Measurements from ENCODE around the gene UBL3.

The UBL3 gene

GRCh38 chr13:29817604-29818378 lies 32.6 kb downstream of the UBL3 start:
- H3K4me1 ChIP-seq (ENCODE audit: control insufficient read depth in 5 of 5, insufficient read depth in 5 of 5, low read length in 5 of 5) = peaks cover 0 to 26% (median 19%) of the 10 kb centered on the region in 5 donors
- peak overlapping the region in 1 of 5 donors; percentile 20 for H3K9ac ChIP-seq (ENCODE audit: low read length in 5 of 5)
- H3K36me3 ChIP-seq (ENCODE audit: control insufficient read depth in 5 of 5, insufficient read depth in 5 of 5, low read length in 5 of 5) = no peaks in the 10 kb centered on the region
- H3K27ac ChIP-seq (ENCODE audit: low read depth, low read length) = no peak overlapping the region
- no peaks in the 10 kb centered on the region for H3K27me3 ChIP-seq (ENCODE audit: control insufficient read depth in 5 of 5, insufficient read depth in 4 of 5, low read length in 5 of 5)
- no peak overlapping the region for H3K4me3 ChIP-seq (ENCODE audit: low read depth in 1 of 5, low read length in 5 of 5)
- no peaks in the 10 kb centered on the region for H3K9me3 ChIP-seq (ENCODE audit: control insufficient read depth in 5 of 5, low read length in 5 of 5)

DNA sequence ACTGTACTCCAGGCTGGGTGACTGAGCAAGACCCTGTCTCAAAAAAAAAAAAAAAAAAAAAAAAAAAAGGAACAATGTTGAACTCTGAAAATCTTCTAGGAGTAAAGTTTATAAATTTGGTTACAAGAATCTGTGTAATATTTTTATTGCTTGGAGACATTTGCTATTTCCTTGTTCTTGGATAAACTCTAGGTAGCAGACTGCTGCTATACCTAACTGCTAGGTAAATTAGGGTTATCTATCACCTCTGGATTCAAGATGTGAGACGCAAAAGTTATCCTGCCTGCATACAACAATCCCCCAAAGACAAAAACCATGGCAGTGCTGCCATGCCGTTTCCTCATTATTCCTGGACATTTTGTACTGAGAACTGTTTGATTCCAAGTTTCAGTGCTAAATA lies 33.7 kb downstream of the UBL3 start:
- H3K4me3 ChIP-seq (ENCODE audit: low read depth in 1 of 5, low read length in 5 of 5) = no peak overlapping the region
- H3K9me3 ChIP-seq (ENCODE audit: control insufficient read depth in 5 of 5, low read length in 5 of 5) = no peaks in the 10 kb centered on the region
- H3K36me3 ChIP-seq (ENCODE audit: control insufficient read depth in 5 of 5, insufficient read depth in 5 of 5, low read length in 5 of 5) = no peaks in the 10 kb centered on the region
- no peak overlapping the region for H3K9ac ChIP-seq (ENCODE audit: low read length in 5 of 5)
- H3K4me1 ChIP-seq (ENCODE audit: control insufficient read depth in 5 of 5, insufficient read depth in 5 of 5, low read length in 5 of 5) = peaks cover 0 to 26% (median 19%) of the 10 kb centered on the region in 5 donors
- no peak overlapping the region for H3K27ac ChIP-seq (ENCODE audit: low read depth, low read length)
- H3K27me3 ChIP-seq (ENCODE audit: control insufficient read depth in 5 of 5, insufficient read depth in 4 of 5, low read length in 5 of 5) = no peaks in the 10 kb centered on the region

DNA sequence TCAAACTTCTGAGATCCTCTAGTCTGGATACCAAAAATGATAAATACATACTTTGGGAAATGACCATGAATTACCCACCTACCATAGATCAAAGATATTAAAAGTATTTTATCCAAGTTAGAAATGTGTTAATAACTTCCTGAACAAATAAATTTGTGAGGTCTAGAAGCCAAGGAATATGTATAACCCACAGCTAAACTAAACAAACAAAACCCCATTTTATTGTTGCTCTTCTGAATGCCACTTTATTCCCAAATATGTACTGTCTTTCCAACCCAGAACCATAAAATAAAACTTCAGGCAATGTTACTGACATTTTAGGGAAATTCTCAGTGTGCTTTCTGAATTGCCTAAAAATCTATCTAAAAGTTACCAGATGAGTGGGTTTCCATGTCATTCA lies 35.1 kb downstream of the UBL3 start:
- H3K27me3 ChIP-seq (ENCODE audit: control insufficient read depth in 5 of 5, insufficient read depth in 4 of 5, low read length in 5 of 5) = no peaks in the 10 kb centered on the region
- no peak overlapping the region for H3K27ac ChIP-seq (ENCODE audit: low read depth, low read length)
- H3K9me3 ChIP-seq (ENCODE audit: control insufficient read depth in 5 of 5, low read length in 5 of 5) = no peaks in the 10 kb centered on the region
- H3K36me3 ChIP-seq (ENCODE audit: control insufficient read depth in 5 of 5, insufficient read depth in 5 of 5, low read length in 5 of 5) = no peaks in the 10 kb centered on the region
- no peak overlapping the region for H3K9ac ChIP-seq (ENCODE audit: low read length in 5 of 5)
- peaks cover 0 to 33% (median 24%) of the 10 kb centered on the region in 5 donors for H3K4me1 ChIP-seq (ENCODE audit: control insufficient read depth in 5 of 5, insufficient read depth in 5 of 5, low read length in 5 of 5)
- H3K4me3 ChIP-seq (ENCODE audit: low read depth in 1 of 5, low read length in 5 of 5) = no peak overlapping the region

DNA sequence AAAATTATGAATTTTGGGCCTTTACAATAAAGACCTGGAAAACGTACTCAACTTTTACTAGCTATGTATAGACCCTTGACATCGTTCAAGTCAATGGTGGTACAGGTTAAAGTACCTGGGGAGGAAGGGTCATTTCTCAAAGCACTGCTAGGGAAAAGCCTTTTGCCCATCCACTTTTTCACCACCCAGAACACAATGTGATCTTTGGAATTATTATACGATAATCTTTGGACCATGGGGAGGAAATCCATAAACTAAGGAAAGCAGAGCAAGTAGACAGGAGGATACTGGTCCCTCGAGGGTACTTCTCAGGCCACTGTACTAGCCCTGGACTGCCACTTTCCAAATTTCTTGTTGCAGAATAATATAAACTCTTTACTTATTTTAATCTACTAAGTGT lies 39.5 kb downstream of the UBL3 start:
- H3K27ac ChIP-seq (ENCODE audit: low read depth, low read length) = no peak overlapping the region
- no peak overlapping the region for H3K4me3 ChIP-seq (ENCODE audit: low read depth in 1 of 5, low read length in 5 of 5)
- no peaks in the 10 kb centered on the region for H3K27me3 ChIP-seq (ENCODE audit: control insufficient read depth in 5 of 5, insufficient read depth in 4 of 5, low read length in 5 of 5)
- H3K9me3 ChIP-seq (ENCODE audit: control insufficient read depth in 5 of 5, low read length in 5 of 5) = no peaks in the 10 kb centered on the region
- no peak overlapping the region for H3K9ac ChIP-seq (ENCODE audit: low read length in 5 of 5)
- no peaks in the 10 kb centered on the region for H3K36me3 ChIP-seq (ENCODE audit: control insufficient read depth in 5 of 5, insufficient read depth in 5 of 5, low read length in 5 of 5)
- peaks cover 0 to 19% (median 13%) of the 10 kb centered on the region in 5 donors for H3K4me1 ChIP-seq (ENCODE audit: control insufficient read depth in 5 of 5, insufficient read depth in 5 of 5, low read length in 5 of 5)

DNA sequence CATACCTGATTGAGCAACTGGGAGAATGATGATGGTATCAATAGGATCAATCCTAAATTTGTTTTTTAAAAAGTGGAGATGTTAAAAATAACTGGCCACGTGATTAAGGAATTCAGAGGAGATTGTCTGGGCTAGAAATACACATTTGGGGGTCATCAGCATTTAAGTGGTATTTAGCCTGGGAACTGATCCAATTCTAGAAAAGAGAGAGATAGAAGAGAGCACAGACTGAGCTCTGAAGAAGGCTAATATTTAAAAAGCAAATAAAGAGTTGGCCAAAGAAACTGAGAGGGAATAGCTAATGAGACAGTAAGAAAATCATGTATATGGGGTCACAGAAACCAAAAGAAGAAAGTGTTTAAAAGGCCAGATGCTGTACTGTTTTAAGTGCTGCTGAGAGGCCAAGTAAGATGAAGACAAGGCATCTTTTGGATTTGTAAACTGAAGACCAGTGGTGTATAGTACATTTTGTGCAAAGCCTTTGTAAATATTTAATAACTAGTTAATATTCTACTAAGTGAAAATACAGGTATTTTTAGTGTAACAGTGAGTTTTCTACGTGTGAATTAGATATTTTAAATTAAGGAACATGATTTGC lies 40.2 kb downstream of the UBL3 start:
- Histone ChIP-seq H3K9me3 (ENCODE audit: control insufficient read depth in 5 of 5, low read length in 5 of 5) (no peaks in the 10 kb centered on the region), H3K4me1 (ENCODE audit: control insufficient read depth in 5 of 5, insufficient read depth in 5 of 5, low read length in 5 of 5) (peaks cover 0 to 19% (median 13%) of the 10 kb centered on the region in 5 donors), H3K36me3 (ENCODE audit: control insufficient read depth in 5 of 5, insufficient read depth in 5 of 5, low read length in 5 of 5) (no peaks in the 10 kb centered on the region), H3K27me3 (ENCODE audit: control insufficient read depth in 5 of 5, insufficient read depth in 4 of 5, low read length in 5 of 5) (no peaks in the 10 kb centered on the region), H3K9ac (ENCODE audit: low read length in 5 of 5) (no peak overlapping the region), H3K4me3 (ENCODE audit: low read depth in 1 of 5, low read length in 5 of 5) (no peak overlapping the region), H3K27ac (ENCODE audit: low read depth, low read length) (no peak overlapping the region)

DNA sequence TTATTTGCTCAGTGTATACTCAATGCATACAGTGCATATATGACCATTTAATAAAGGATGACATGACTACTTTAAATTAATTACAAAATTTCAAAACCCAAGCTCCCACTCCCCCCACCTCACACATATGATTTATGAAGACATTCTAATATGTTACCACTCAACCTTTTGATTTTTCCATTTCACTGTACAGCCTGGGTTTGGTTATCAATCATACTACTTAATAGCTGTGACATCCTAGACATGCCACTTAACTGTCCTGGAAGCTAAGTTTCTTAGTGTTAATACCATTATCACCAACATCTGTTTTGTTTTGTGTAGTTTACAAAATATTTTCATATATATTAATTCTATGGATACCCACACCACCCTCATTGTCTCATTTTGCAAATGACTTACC lies 42.2 kb downstream of the UBL3 start:
- H3K9me3 ChIP-seq (ENCODE audit: control insufficient read depth in 5 of 5, low read length in 5 of 5) = no peaks in the 10 kb centered on the region
- no peaks in the 10 kb centered on the region for H3K36me3 ChIP-seq (ENCODE audit: control insufficient read depth in 5 of 5, insufficient read depth in 5 of 5, low read length in 5 of 5)
- H3K4me3 ChIP-seq (ENCODE audit: low read depth in 1 of 5, low read length in 5 of 5) = no peak overlapping the region
- H3K4me1 ChIP-seq (ENCODE audit: control insufficient read depth in 5 of 5, insufficient read depth in 5 of 5, low read length in 5 of 5) = peaks cover 0 to 19% (median 13%) of the 10 kb centered on the region in 5 donors
- no peaks in the 10 kb centered on the region for H3K27me3 ChIP-seq (ENCODE audit: control insufficient read depth in 5 of 5, insufficient read depth in 4 of 5, low read length in 5 of 5)
- H3K27ac ChIP-seq (ENCODE audit: low read depth, low read length) = no peak overlapping the region
- no peak overlapping the region for H3K9ac ChIP-seq (ENCODE audit: low read length in 5 of 5)

DNA sequence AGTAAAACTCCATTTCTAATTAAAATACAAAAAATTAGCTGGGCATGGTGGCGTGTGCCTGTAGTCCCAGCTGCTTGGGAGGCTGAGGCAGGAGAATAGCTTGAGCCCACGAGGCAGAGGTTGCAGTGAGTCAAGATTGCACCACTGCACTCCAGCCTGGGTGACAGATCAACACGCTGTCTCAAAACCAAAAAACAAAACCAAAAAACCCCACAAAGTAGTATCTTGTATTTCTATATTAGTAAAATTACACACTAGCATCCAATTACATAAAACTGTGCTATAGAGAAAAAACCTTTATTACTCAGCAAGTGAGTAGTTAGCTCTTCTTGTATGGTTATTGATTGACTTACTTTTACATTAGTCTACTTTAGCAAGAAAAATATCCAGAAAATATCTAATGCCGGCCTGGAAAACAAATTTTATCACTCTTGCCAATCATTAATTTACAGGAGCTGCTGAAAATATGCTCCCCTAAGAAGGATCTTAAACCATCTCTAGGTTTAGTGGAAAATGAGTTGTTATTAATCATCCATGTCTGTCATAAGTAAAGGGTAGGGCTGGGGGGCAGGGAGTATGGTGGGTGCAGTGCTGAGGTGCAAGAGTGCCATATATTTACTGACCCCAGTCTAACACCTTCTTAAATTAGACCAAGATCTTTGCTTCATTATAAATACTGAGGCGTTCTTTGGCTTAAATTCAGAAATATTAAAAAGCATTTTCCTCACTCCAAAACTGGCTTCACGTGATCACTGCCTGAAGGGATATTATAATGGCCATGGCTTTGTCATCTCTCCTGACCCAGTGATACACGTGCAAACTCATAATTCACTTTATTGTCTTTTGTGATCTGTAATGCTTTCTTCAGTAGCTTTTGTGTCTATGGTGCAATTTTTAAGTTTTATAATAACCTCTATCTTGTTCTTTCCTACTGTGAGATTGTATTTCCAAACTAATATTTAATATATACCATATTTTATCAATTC lies 44.1 kb downstream of the UBL3 start:
- Histone ChIP-seq H3K27ac (ENCODE audit: low read depth, low read length) (no peak overlapping the region), H3K4me3 (ENCODE audit: low read depth in 1 of 5, low read length in 5 of 5) (no peak overlapping the region)

GRCh38 chr13:29803221-29803620 lies 47.2 kb downstream of the UBL3 start:
- H3K9me3 ChIP-seq (ENCODE audit: control insufficient read depth in 5 of 5, low read length in 5 of 5) = no peaks in the 10 kb centered on the region
- no peak overlapping the region for H3K4me3 ChIP-seq (ENCODE audit: low read depth in 1 of 5, low read length in 5 of 5)
- H3K27ac ChIP-seq (ENCODE audit: low read depth, low read length) = no peak overlapping the region
- H3K4me1 ChIP-seq (ENCODE audit: control insufficient read depth in 5 of 5, insufficient read depth in 5 of 5, low read length in 5 of 5) = peaks cover 0 to 21% (median 18%) of the 10 kb centered on the region in 5 donors
- H3K36me3 ChIP-seq (ENCODE audit: control insufficient read depth in 5 of 5, insufficient read depth in 5 of 5, low read length in 5 of 5) = no peaks in the 10 kb centered on the region
- no peak overlapping the region for H3K9ac ChIP-seq (ENCODE audit: low read length in 5 of 5)
- H3K27me3 ChIP-seq (ENCODE audit: control insufficient read depth in 5 of 5, insufficient read depth in 4 of 5, low read length in 5 of 5) = no peaks in the 10 kb centered on the region

More for the DNA sequence above, 44.1 kb downstream of the UBL3 start:
- Histone ChIP-seq H3K27me3 (ENCODE audit: control insufficient read depth in 5 of 5, insufficient read depth in 4 of 5, low read length in 5 of 5) (no peaks in the 10 kb centered on the region), H3K4me1 (ENCODE audit: control insufficient read depth in 5 of 5, insufficient read depth in 5 of 5, low read length in 5 of 5) (peaks cover 0 to 32% (median 28%) of the 10 kb centered on the region in 5 donors), H3K9ac (ENCODE audit: low read length in 5 of 5) (no peak overlapping the region), H3K36me3 (ENCODE audit: control insufficient read depth in 5 of 5, insufficient read depth in 5 of 5, low read length in 5 of 5) (no peaks in the 10 kb centered on the region), H3K9me3 (ENCODE audit: control insufficient read depth in 5 of 5, low read length in 5 of 5) (no peaks in the 10 kb centered on the region)

DNA sequence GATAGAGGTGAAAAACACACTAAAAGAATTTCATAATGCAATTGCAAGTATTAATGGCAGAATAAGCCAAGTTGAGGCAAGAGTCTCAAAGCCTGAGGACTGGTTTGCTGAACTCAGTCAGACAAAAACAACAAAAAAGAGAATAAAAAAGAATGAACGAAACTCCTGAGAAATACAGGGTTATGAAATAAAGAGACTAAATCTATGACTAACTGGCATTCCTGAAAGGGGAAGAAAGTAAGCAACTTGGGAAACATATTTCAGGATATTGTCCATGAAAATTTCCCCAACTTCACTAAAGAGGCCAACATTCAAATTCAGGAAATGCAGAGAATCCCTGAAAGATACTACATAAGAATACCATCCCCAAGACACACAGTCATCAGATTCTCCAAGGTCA lies 47.8 kb downstream of the UBL3 start:
- Histone ChIP-seq H3K4me1 (ENCODE audit: control insufficient read depth in 5 of 5, insufficient read depth in 5 of 5, low read length in 5 of 5) (peaks cover 0 to 21% (median 18%) of the 10 kb centered on the region in 5 donors), H3K36me3 (ENCODE audit: control insufficient read depth in 5 of 5, insufficient read depth in 5 of 5, low read length in 5 of 5) (no peaks in the 10 kb centered on the region), H3K4me3 (ENCODE audit: low read depth in 1 of 5, low read length in 5 of 5) (no peak overlapping the region), H3K27ac (ENCODE audit: low read depth, low read length) (no peak overlapping the region), H3K27me3 (ENCODE audit: control insufficient read depth in 5 of 5, insufficient read depth in 4 of 5, low read length in 5 of 5) (no peaks in the 10 kb centered on the region), H3K9ac (ENCODE audit: low read length in 5 of 5) (peak overlapping the region in 1 of 5 donors; percentile 20), H3K9me3 (ENCODE audit: control insufficient read depth in 5 of 5, low read length in 5 of 5) (no peaks in the 10 kb centered on the region)

Measured in subcutaneous abdominal adipose tissue (tissue), 5 donors.